GM12878 (cell line): ENCODE measurements around the gene TRPM3. TPM values are rescaled to one million over a fixed set of nuclear protein-coding genes. Genes with fewer than 3 reads are reported as not detected.

Experiments used
- ATAC-seq: fragments of 200-7000 bp; cut with Tn5 transposase; 3 replicates; pipeline ENCODE4 v1.9.1; 2020; ENCODE audit warnings: mild to moderate bottlenecking, moderate library complexity
- BruUV-seq: library from RNA; stranded (reverse); fragments of 400-500 nt; replicated peaks from 2 replicates; lab custom pipeline; 2021; lab: Mats Ljungman, UMichigan
- CTCF ChIA-PET: fragments of 300-600 bp; sonication (Branson Sonifier 250); formaldehyde crosslinking; extraction: SDS; loops from one replicate; lab custom pipeline; 2021; ENCODE audit warnings: inconsistent platforms; lab: Yijun Ruan, JAX
- POLR2A ChIA-PET: fragments of 350-600 bp; formaldehyde crosslinking; extraction: SDS; loops from one replicate; lab custom pipeline; 2021; ENCODE audit warnings: inconsistent platforms; lab: Charles Lee
- RAD21 ChIA-PET: fragments of 300-600 bp; sonication (Branson Sonifier 250); formaldehyde crosslinking; loops from one replicate; lab custom pipeline; 2023; ENCODE audit warnings: antibody characterized with exemption; ENCODE audit not compliant: unreplicated experiment; lab: Charles Lee
- SMC1A ChIA-PET: fragments of 300-600 bp; sonication (Branson Sonifier 250); formaldehyde crosslinking; loops from one replicate; lab custom pipeline; 2023; ENCODE audit not compliant: unreplicated experiment, uncharacterized antibody; lab: Charles Lee
- DNase-seq: peaks from one replicate; pipeline ENCODE4 v3.0.0-alpha.2; 2011; ENCODE audit warnings: low read depth, low spot score
- FAIRE-seq: peaks from 3 replicates; lab custom pipeline; 2011; peaks lifted over from hg19 to GRCh38; lab: Jason Lieb, UNC
- H2AFZ ChIP-seq: 2 replicates; pipeline ENCODE4 v1.6.0; 2011; ENCODE audit warnings: low read depth, low read length, control low read depth; ENCODE audit not compliant: control insufficient read depth
- H3K27ac ChIP-seq: 2 replicates; pipeline ENCODE4 v1.5.1; 2011; ENCODE audit warnings: control low read depth; ENCODE audit not compliant: control insufficient read depth, insufficient read depth
- H3K27me3 ChIP-seq, 2 experiments: replicated peaks in 1 of 2; 2 replicates each; pipeline versions ENCODE4 v1.6.0 to v1.6.1; 2011; ENCODE audit warnings: low read length in 1 of 2; ENCODE audit not compliant: control insufficient read depth in 2 of 2, insufficient read depth in 2 of 2
- H3K36me3 ChIP-seq, 2 experiments: 2 replicates each; pipeline ENCODE4 v1.5.1; 2011; ENCODE audit warnings: low read length in 1 of 2; ENCODE audit not compliant: control insufficient read depth in 2 of 2, insufficient read depth in 2 of 2
- H3K4me1 ChIP-seq: 2 replicates; pipeline ENCODE4 v1.6.1; 2011; ENCODE audit warnings: mild to moderate bottlenecking, low read length, moderate library complexity, mixed read lengths; ENCODE audit not compliant: control insufficient read depth, insufficient read depth
- H3K4me2 ChIP-seq: 2 replicates; pipeline ENCODE4 v1.6.0; 2011; ENCODE audit warnings: control low read depth; ENCODE audit not compliant: control insufficient read depth, insufficient read depth
- H3K4me3 ChIP-seq: fragments of 200-600 bp; sonication (generic); 2 replicates; pipeline ENCODE4 v1.5.1; 2016
- H3K79me2 ChIP-seq: 2 replicates; pipeline ENCODE4 v1.6.0; 2011; ENCODE audit warnings: low read length; ENCODE audit not compliant: control insufficient read depth, insufficient read depth
- H3K9ac ChIP-seq: 2 replicates; pipeline ENCODE4 v1.8.0; 2011; ENCODE audit warnings: low read length, control low read depth, mixed read lengths; ENCODE audit not compliant: control insufficient read depth, insufficient read depth
- H3K9me3 ChIP-seq: replicated peaks from 3 replicates; pipeline ENCODE4 v1.5.1; 2011; ENCODE audit warnings: mild to moderate bottlenecking, low read length; ENCODE audit not compliant: control insufficient read depth, insufficient read depth
- H4K20me1 ChIP-seq: 2 replicates; pipeline ENCODE4 v1.6.0; 2011; ENCODE audit not compliant: control insufficient read depth, insufficient read depth
- BACH1 ChIP-seq: fragments of 450-650 bp; IDR thresholded peaks from 2 replicates; pipeline ENCODE4 v1.6.1; 2017; ENCODE audit warnings: mild to moderate bottlenecking, borderline replicate concordance
- BCL11A ChIP-seq: IDR thresholded peaks from 2 replicates; pipeline ENCODE4 v1.6.1; 2011; ENCODE audit warnings: low read depth, low read length
- BMI1 ChIP-seq: fragments of 450-650 bp; IDR thresholded peaks from 2 replicates; pipeline ENCODE4 v1.6.1; 2016; ENCODE audit warnings: mild to moderate bottlenecking, moderate library complexity, borderline replicate concordance
- CHD2 ChIP-seq: IDR thresholded peaks from 2 replicates; pipeline ENCODE4 v1.6.1; 2011; ENCODE audit warnings: low read depth, low read length, improper control_type of control experiment, borderline replicate concordance
- ETV6 ChIP-seq, 2 experiments: fragments of 450-650 bp in 1 of 2; IDR thresholded peaks in 1 of 2; conservative IDR thresholded peaks in 1 of 2; 2 replicates each; pipeline ENCODE4 v1.6.1; 2014; ENCODE audit warnings: antibody characterized with exemption in 1 of 2, borderline replicate concordance in 1 of 2, low read depth in 1 of 2, mild to moderate bottlenecking in 1 of 2, moderate library complexity in 1 of 2
- RAD51 ChIP-seq: fragments of 450-650 bp; IDR thresholded peaks from 2 replicates; pipeline ENCODE4 v1.6.1; 2016; ENCODE audit warnings: moderate library complexity, mild to moderate bottlenecking, inconsistent platforms
- STAT1 ChIP-seq: fragments of 450-650 bp; conservative IDR thresholded peaks from 2 replicates; pipeline ENCODE4 v1.6.1; 2014; ENCODE audit warnings: antibody characterized with exemption, mild to moderate bottlenecking
- ZNF274 ChIP-seq: IDR thresholded peaks from one replicate; pipeline ENCODE4 v1.8.0; 2011; ENCODE audit not compliant: insufficient read length, insufficient read depth
- ZNF622 ChIP-seq: fragments of 450-650 bp; IDR thresholded peaks from 2 replicates; pipeline ENCODE4 v1.6.1; 2017; ENCODE audit warnings: mild to moderate bottlenecking, inconsistent platforms
- WGBS: methylation state at CpG from one replicate; pipeline ENCODE4 v1.1.6; 2016; ENCODE audit warnings: low lambda C conversion rate; ENCODE audit not compliant: insufficient replicate concordance, insufficient coverage; ENCODE audit errors: missing lambda C conversion rate; 5-methylcytosine and 5-hydroxymethylcytosine counted together
- in situ Hi-C: fragments of 300-500 bp; cut with MboI; formaldehyde crosslinking; loops from 9 replicates; pipeline ENCODE4 v1.14.3; 2018; ENCODE audit warnings: mixed read lengths
- intact Hi-C: fragments of 100-400 bp; cut with micrococcal nuclease; formaldehyde crosslinking; loops from one replicate; pipeline ENCODE4 v1.14.2; 2022; ENCODE audit not compliant: unreplicated experiment
- polyA plus RNA-seq, 11 experiments: library from polyadenylated mRNA; depleted of rRNA in 4 of 11; unstranded in 6 of 11; stranded (reverse) in 5 of 11; fragments of >200 nt; fragmentation: Nextera tagmentation in 4 of 11; fragmentation: Illumina TruSeq in 1 of 11; extraction: Ambion mirVana in 4 of 11; extraction: Trizol in 1 of 11; gene quantifications; 1 replicate in 1 of 11; 2 replicates in 10 of 11; pipeline versions ENCODE4 v1.2.1 to v1.2.3, GENCODE V29; 2011 to 2016; ENCODE audit warnings: inconsistent platforms in 2 of 11, missing spikeins in 2 of 11, low read depth in 1 of 11
- total RNA-seq, 4 experiments: library from RNA; depleted of rRNA in 3 of 4; stranded (reverse); fragments of >200 nt in 3 of 4; fragmentation: Illumina TruSeq in 1 of 4; extraction: Trizol in 1 of 4; gene quantifications; 2 replicates each; pipeline versions ENCODE4 v1.2.1 to v1.2.3, GENCODE V29; 2013 to 2021
- TF ChIP-seq, protein P1 (sequence below): fragments of 450-650 bp; IDR thresholded peaks from 2 replicates; pipeline ENCODE4 v1.6.1; 2017; ENCODE audit warnings: antibody characterized with exemption, mild to moderate bottlenecking, moderate library complexity
- TF ChIP-seq, protein P2 (sequence below): fragments of 450-650 bp; IDR thresholded peaks from 2 replicates; pipeline ENCODE4 v1.6.1; 2014; ENCODE audit warnings: mild to moderate bottlenecking
- TF ChIP-seq, protein P3 (sequence below): IDR thresholded peaks from 2 replicates; pipeline ENCODE4 v1.6.1; 2012; ENCODE audit warnings: low read length, inconsistent platforms

Gene TRPM3
- total and polyA plus RNA-seq, 10 of the 15 experiments (the other 5 are each of a cell fraction or from before 2014, with no cell fraction given), result not detected

DNA sequence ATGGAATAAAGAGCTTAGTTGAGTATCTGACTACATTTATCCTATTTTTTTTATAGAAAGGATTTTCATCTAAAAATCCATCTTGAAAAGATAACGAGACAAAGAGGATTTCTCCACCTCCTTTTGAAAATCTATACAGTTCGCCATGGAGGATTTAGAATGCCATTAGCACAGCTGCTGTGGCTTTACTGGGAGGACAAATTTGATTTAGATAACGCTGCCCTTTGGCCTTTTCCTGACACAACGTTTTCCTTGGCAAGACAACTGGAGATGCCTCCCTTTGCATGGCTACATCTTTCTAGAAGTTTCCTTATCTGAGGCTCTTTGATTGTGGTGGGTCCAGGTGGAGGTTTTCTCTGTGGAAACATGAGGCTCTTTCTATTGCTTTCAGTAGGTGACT is 560.3 kb downstream of the TRPM3 start:
- in situ Hi-C loops, result no loop called here
- POLR2A ChIA-PET, result interaction anchor here (1.4 kb wide), 1 partner anchor 141 kb away, joined by 3 read pairs; no protein-coding TSS in a partner anchor
- peaks cover 26% of the 10 kb centered on the region for H3K4me1 ChIP-seq
- H3K4me2 ChIP-seq, result no peak overlapping the region
- BruUV-seq, result no TSS peak
- no peaks in the 10 kb centered on the region for H3K79me2 ChIP-seq
- 66% methylated on average over 4 of the region's 4 CpGs for WGBS
- no peak overlapping the region for H3K4me3 ChIP-seq
- H3K9ac ChIP-seq, result no peak overlapping the region
- TF ChIP-seq ZNF622 (no peak), ZNF274 (no peak)
- TF ChIP-seq, protein P1, sequence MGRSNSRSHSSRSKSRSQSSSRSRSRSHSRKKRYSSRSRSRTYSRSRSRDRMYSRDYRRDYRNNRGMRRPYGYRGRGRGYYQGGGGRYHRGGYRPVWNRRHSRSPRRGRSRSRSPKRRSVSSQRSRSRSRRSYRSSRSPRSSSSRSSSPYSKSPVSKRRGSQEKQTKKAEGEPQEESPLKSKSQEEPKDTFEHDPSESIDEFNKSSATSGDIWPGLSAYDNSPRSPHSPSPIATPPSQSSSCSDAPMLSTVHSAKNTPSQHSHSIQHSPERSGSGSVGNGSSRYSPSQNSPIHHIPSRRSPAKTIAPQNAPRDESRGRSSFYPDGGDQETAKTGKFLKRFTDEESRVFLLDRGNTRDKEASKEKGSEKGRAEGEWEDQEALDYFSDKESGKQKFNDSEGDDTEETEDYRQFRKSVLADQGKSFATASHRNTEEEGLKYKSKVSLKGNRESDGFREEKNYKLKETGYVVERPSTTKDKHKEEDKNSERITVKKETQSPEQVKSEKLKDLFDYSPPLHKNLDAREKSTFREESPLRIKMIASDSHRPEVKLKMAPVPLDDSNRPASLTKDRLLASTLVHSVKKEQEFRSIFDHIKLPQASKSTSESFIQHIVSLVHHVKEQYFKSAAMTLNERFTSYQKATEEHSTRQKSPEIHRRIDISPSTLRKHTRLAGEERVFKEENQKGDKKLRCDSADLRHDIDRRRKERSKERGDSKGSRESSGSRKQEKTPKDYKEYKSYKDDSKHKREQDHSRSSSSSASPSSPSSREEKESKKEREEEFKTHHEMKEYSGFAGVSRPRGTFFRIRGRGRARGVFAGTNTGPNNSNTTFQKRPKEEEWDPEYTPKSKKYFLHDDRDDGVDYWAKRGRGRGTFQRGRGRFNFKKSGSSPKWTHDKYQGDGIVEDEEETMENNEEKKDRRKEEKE, result no peak
- H4K20me1 ChIP-seq, result peaks cover 3% of the 10 kb centered on the region; the same call in 1 of the 2 replicates
- intact Hi-C loops, result loop anchor here (5.0 kb wide), 1 partner anchor 149 kb away; the partner anchor contains the start of gene KLF9
- FAIRE-seq (no peak), DNase-seq (no peak), ATAC-seq (no peak)
- SMC1A ChIA-PET, result interaction anchor here (1.4 to 6.2 kb wide), 2 partner anchors 41 to 42 kb away, joined by 4 to 41 read pairs; no protein-coding TSS in a partner anchor
- RAD21 ChIA-PET, result no interaction called here
- CTCF ChIA-PET, result no interaction called here
- H2AFZ ChIP-seq, result no peak overlapping the region
- H3K36me3 ChIP-seq, result no peaks in the 10 kb centered on the region
- H3K27me3 ChIP-seq, result no peaks in the 10 kb centered on the region
- H3K9me3 ChIP-seq, result no peaks in the 10 kb centered on the region; the same call in 2 of the 3 replicates
- H3K27ac ChIP-seq, result no peak overlapping the region

DNA sequence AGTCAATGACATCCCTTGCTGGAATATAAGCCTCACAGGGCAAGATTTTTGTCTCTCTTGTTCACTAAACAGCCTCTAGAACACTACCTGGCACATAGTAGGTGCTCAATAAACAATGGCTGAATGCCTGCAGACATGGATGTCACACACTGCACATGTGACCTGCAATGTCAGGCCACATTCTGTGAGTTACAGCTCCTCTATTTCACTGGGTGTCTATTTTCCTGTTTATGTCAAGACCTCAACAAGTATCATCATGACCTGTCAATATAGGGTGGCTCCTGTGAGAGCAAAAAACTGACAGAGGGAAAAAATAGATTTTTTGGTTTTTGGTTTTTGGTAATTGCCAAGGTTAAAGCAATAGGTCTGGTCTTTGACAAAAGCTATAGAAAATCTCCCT is 562.3 kb downstream of the TRPM3 start:
- FAIRE-seq, result no peak
- Histone ChIP-seq H3K9me3 (no peaks in the 10 kb centered on the region; the same call in 2 of the 3 replicates), H3K36me3 (no peaks in the 10 kb centered on the region), H2AFZ (no peak overlapping the region), H3K27me3 (no peaks in the 10 kb centered on the region), H3K79me2 (no peaks in the 10 kb centered on the region), H3K4me2 (no peak overlapping the region), H3K4me1 (peaks cover 21% of the 10 kb centered on the region), H4K20me1 (peaks cover 3% of the 10 kb centered on the region; the same call in 1 of the 2 replicates), H3K4me3 (no peak overlapping the region), H3K9ac (no peak overlapping the region), H3K27ac (no peak overlapping the region)
- no peak for TF ChIP-seq RAD51
- TF ChIP-seq, protein P2, sequence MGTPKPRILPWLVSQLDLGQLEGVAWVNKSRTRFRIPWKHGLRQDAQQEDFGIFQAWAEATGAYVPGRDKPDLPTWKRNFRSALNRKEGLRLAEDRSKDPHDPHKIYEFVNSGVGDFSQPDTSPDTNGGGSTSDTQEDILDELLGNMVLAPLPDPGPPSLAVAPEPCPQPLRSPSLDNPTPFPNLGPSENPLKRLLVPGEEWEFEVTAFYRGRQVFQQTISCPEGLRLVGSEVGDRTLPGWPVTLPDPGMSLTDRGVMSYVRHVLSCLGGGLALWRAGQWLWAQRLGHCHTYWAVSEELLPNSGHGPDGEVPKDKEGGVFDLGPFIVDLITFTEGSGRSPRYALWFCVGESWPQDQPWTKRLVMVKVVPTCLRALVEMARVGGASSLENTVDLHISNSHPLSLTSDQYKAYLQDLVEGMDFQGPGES, result no peak
- no peak for TF ChIP-seq CHD2
- TF ChIP-seq BACH1, result no peak
- no peak for TF ChIP-seq BMI1
- TF ChIP-seq, protein P3, sequence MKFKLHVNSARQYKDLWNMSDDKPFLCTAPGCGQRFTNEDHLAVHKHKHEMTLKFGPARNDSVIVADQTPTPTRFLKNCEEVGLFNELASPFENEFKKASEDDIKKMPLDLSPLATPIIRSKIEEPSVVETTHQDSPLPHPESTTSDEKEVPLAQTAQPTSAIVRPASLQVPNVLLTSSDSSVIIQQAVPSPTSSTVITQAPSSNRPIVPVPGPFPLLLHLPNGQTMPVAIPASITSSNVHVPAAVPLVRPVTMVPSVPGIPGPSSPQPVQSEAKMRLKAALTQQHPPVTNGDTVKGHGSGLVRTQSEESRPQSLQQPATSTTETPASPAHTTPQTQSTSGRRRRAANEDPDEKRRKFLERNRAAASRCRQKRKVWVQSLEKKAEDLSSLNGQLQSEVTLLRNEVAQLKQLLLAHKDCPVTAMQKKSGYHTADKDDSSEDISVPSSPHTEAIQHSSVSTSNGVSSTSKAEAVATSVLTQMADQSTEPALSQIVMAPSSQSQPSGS, result no peak
- no peak for TF ChIP-seq BCL11A
- TF ChIP-seq STAT1, result no peak
- TF ChIP-seq ETV6 (conservative IDR thresholded peaks at IDR 0.05 in 1 of 2, IDR thresholded peaks at IDR 0.05 in 1 of 2; ENCODE audit: borderline replicate concordance in 1 of 2, low read depth in 1 of 2), result no peak
- no peak for DNase-seq
- no TSS peak for BruUV-seq
- intact Hi-C loops, result no loop called here
- ChIA-PET RAD21 (interaction anchor here (1.6 kb wide), 1 partner anchor 43 kb away, joined by 4 read pairs; no protein-coding TSS in a partner anchor), SMC1A (interaction anchor here (0.6 to 6.2 kb wide), 2 partner anchors 29 to 40 kb away, joined by 3 to 41 read pairs; no protein-coding TSS in a partner anchor), CTCF (interaction anchor here (1.0 kb wide), 1 partner anchor 147 kb away, joined by 4 read pairs; no protein-coding TSS in a partner anchor), POLR2A (interaction anchor here (1.1 kb wide), 1 partner anchor 39 kb away, joined by 3 read pairs; no protein-coding TSS in a partner anchor)
- in situ Hi-C loops, result no loop called here
- ATAC-seq, result no peak
